HG02759 (cell line): Measurements from ENCODE around the gene DENND2A.
"Not testable (repeated sequence)": the region's sequence is repeated elsewhere in the genome, so short reads cannot be mapped to it uniquely, and the experiment has no call there.

Experiments used
- ATAC-seq: cut with Tn5 transposase; IDR thresholded peaks from one replicate; pipeline ENCODE4 v1.9.1; 2021; ENCODE audit warnings: mild to moderate bottlenecking, moderate library complexity; ENCODE audit not compliant: unreplicated experiment

DENND2A gene

DNA sequence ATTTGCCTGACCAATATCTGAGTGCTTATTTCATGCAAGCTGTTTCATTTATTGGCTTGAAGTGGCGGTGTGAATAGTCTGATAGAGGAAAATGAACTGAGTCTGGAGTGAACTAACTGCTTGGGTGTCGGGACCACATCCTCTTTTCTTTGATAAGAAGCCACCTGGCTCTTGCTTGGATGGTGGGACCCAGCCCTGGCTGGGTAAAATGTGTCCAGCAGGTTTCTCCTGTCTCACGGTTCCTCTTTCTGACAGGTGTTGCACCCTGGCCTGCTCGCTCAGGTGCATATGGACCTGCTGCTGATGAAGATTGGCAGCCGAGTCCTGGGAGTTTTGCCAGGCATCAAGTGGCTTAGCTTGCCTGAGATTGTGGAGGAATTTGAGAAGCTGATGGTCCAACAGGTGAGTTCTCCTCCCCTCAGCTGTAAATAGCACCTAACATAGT, 33.8 kb upstream of the DENND2A start:
- ATAC-seq: peak; percentile 10

DNA sequence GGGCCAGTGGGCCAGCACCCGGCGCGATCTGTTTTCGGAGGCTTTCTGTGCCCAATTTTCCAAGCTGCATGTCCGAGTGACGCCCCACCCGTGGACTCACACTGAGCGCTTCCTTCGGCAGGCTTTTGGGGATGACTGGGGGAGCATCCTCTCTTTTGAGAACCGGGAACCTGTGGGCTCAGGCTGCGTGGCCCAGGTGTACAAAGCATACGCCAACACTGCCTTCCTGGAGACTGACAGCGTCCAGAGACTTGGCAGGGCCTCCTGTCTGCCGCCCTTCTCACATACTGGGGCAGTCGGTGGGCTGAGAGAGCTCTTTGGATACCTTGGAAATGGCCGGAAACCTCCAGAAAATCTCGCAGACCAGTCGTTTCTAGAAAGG, 33.2 kb upstream of the DENND2A start:
- ATAC-seq: no peak

DNA sequence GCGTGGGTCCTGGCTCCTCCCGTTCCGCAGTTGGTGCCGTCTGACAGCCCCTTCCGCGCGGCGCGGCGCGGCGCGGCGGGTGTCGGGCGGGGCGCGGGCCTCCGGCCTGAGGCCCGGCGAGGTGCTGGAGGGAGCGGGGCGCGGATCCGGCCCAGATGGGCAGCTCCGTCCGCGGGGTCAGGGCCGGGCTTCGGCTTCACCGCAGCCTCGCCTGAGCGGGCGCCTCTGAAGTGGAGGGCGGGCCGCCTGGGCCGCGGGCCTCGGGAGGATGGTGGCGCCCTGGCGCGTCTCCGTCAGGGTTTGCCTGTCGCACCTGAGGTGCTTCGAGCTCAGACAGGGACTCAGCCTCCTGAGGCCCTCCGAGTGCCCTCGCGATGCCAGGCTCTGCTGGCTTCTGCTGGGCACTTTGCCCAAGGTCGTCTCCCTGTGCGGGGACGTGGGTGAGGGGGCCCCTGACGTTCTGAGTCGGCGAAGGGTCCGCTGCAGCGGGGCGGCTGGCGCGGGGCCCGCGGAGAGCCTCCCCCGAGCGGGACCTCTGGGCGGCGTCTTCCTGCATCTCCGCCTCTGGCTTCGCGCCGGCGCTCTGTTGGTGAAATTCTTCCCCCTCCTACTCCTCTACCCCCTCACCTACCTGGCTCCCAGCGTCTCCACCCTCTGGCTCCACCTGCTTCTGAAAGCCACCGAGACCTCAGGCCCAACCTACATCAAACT, 32.6 kb upstream of the DENND2A start:
- peak; percentile 54 for ATAC-seq

DNA sequence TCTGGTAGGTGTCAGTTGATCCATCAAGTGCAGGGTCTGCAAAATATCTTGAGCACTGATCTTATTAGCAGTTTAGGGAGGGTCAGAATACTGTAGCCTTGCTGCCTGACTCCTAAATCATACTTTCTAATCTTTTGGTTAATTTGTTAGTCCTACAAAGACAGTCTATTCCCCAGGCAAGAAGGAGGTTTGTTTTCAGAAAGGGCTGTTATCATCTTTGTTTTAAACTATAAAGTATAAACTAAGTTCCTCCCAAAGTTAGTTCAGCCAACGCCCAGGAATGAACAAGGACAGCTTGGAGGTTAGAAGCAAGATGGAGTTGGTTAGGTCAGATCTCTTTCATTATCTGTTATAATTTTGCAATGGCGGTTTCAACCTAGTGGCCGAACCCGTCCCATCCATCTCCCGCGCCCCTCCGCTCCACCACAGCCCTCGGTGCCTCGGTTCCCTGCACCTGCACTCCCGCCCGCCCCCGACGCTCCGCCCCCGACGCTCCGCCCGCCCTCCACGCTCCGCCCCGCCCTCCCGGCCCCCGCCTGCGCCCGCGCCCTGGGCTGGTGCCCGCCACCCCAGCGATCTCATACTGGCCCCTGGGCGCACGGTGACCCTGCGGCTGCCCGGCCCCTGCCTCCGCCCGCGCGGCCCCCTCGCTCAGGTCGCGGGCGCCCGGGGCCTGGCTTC, 31.9 kb upstream of the DENND2A start, which contains the start of gene ADCK2:
Gene ADCK2 (plus strand): TSS at position 564 of the 681 bp plus-strand sequence. CDS start 386 bp downstream, outside the sequence.
- peak; percentile 69 for ATAC-seq

DNA sequence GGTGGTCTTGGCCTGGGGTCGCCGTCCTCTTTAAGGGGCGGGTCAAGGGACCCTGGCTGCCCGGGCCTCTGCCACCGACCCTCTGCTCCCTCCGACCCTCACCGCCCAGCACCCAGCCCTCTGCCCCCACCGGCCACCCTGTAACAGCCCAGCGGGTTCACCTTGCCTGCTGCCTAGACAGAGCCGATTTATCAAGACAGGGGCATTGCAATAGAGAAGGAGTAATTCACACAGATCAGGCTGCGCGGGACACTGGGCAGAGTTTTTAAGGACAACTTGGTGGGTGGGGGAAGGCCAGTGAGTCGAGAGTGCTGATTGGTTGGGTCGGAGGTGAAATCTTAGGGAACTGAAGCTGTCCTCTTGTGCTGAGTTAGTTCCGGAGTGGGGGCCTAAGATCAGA, 31.4 kb upstream of the DENND2A start:
- ATAC-seq: no peak

DNA sequence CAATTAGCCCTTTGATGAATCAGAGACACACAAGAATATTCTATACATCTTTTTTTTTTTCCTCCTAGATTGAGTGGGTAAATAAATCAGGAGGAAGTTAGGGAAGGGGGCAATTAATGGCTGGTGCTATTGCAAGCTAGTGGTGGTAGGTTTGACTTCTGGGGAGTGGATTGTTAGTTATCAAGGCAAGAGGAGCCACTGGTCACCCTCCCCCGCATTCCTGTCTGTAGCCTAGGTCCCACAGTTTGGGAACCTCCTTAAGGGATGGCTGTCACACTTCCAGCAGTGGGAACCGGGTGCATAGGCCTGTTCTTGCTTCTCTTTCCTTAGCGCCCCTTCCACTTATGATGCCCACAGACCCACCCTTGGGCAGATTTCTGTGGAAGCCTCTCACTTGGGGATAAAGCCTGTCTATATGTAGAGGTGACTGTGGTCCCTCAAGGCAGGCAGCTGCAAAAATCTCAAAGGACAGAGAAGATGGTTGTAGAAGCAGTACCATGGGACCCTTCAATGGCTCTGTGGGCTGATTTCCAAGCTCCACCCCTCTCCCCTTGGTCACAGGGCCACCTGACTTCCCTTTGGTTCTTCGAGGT, 29.8 kb upstream of the DENND2A start:
- ATAC-seq: no peak

DNA sequence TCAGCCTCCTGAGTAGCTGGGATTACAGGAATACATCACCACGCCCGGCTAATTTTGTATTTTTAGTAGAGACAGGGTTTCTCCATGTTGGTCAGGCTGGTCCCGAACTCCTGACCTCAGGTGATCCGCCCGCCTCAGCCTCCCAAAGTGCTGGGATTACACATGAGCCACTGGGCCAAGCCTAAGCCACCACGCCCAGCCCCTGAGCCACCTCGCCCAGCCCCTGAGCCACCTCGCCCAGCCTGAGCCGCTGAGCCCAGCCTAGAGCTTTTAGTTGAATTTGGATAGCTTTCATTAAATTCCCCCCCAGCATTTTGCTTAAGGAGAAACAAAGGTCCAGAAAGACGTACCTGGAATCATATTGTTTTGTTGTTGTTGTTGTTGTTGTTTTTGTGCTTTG, 29.2 kb upstream of the DENND2A start:
- ATAC-seq: not testable (repeated sequence)

DNA sequence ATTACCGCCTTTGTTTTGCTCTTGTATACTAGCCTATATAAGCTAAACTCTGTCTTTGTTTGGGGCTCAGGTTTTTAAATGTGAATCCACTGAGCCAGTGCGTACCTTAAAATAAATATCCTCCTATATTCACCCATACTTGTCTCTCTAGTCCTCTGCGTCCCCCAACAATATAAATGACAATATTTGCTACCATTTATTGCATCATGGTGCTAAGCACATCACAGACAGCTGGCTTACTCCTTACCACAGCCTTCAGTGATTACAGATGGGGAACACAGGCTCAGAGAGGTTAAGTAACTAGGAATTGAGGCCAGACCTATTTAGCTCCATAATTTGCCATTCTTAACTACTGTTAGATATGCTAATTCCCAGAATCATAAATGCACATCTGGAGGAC, 28.7 kb upstream of the DENND2A start:
- ATAC-seq: no peak

DNA sequence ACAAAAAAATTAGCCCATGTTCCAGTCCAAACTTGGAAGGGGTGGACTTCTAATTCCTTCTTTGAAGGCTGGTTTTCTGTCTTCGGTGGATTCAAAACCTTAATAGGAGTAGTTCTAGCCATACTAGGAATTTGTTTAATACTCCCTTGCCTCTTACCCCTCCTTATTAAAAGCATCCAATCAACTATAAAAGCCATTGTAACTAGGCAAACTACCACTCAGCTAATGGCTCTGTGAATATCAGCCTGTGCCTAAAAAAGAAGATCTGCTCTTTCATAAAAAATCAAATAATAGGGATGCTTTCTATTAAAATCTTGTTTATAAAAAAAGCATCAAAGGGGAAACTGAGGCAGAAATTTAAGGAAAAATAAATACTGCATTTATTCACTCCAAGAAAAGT, 28.0 kb upstream of the DENND2A start:
- ATAC-seq: no peak

DNA sequence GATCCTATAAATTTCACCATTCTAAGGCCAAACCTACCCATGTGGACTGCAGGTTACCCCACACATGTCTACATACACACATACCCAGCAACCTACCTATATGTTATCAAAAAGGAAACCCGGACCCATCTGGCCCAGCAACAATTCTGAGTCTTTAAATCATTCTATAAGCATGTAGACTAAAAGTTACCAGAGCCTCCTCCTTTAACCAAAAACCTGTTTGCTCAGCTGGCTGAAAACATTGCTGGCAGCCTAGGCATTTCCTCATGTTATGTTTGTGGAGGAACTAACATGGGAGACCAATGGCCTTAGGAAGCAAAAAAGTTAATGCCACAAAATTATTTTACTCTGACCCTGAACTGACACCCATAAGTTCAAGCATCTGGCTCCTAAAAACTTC, 26.9 kb upstream of the DENND2A start:
- ATAC-seq: no peak

DNA sequence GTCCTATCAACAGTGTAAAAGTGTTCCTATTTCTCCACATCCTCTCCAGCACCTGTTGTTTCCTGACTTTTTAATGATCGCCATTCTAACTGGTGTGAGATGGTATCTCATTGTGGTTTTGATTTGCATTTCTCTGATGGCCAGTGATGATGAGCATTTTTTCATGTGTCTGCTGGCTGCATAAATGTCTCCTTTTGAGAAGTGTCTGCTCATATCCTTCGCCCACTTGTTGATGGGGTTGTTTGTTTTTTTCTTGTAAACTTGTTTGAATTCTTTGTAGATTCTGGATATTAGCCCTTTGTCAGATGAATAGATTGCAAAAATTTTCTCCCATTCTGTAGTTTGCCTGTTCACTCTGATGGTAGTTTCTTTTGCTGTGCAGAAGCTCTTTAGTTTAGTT, 22.3 kb upstream of the DENND2A start:
- not testable (repeated sequence) for ATAC-seq

DNA sequence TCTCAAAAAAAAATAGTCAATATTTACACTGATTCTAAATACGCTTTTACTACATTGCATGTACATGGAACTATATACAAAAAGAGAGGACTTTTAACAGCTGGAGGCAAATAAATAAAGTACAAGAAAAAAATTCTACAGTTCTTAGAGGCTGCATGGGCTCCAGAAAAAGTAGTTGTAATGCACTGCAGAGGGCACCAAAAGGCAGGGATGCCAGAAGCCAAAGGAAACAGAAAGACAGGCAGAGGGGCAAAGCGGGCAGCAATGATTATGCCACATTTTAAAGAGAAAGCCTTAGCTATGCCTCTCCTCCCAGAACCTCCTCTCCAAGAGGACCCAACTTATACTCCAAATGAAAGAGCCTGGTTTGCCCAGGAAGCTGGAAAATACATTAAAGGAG, 20.5 kb upstream of the DENND2A start:
- ATAC-seq: no peak

DNA sequence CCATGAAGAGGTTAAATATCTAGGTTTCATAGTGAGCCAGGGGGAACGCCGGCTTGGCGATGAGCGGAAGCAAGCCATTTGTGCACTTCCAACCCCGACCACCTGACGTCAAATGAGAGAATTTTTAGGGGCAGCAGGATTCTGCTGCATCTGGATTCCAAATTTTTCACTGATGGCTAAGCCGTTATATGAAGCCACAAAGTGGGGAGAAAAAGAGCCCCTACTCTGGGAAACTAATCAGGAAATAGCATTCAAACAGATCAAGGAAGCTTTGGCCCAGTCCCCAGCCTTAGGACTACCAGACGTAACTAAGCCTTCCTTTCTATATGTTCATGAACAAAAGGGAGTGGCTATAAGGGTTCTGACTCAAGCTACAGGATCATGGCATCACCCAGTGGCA, 19.2 kb upstream of the DENND2A start:
- ATAC-seq: no peak

DNA sequence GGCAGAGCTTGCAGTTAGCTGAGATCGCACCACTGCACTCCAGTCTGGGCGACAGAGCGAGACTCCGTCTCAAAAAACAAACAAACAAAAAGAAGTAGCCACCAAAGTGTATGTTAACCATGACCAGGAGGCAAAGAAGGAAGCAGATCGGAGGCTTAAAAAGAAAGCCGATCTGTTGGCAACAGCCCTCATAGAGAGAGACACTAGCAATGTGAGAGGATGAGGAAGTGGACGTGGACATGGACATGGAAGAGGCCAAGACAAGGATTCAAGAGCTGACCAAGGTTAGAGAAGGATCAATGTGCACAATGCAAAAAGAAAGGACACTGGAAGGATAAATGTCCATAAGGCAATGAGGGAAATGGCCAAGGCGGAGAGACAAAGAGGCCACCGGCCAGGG, 17.3 kb upstream of the DENND2A start:
- ATAC-seq: no peak

DNA sequence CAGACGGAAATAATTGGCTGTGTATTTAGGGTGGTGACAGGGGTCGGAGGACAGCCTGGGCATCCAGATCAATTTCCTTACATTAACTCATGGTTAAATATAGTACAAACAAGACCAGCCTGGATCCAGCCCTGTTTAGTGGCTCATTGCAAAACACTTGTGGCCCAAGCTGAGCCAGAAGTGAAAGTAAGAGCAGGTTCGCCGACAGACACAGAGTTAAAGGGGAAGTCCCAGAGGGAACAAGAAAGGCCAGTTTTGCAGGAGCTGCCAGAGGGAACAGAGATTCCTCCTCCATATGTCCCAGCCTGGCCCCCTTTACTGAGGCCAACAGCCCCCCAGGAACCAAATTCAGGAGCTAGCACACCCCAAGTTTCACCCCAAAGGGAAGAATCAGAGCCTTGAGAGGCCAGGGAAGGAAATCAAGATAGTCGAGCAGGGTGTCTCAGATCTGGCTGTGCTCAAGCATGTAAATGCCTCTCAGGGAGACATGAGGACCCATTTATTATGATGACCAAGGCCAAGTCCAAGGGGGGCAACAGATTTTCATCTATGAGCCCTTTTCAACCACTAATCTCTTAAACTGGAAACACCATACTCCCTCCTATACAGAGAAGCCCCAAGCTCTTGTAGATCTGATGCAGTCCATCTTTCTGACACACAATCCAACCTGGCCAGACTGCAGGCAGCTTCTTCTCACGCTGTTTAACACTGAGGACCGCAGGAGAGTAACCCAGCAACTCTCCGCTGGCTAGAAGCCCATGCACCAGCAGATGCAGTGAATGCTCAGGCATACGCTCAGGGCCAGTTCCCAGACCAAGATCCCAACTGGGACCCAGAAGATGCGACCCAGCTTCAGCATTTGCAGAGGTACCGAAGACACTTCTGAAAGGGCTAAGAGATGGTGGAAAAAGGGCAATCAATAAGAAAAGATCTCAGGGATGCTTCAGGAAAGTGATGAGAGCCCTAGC, 16.2 kb upstream of the DENND2A start:
- peak; percentile 85 for ATAC-seq

DNA sequence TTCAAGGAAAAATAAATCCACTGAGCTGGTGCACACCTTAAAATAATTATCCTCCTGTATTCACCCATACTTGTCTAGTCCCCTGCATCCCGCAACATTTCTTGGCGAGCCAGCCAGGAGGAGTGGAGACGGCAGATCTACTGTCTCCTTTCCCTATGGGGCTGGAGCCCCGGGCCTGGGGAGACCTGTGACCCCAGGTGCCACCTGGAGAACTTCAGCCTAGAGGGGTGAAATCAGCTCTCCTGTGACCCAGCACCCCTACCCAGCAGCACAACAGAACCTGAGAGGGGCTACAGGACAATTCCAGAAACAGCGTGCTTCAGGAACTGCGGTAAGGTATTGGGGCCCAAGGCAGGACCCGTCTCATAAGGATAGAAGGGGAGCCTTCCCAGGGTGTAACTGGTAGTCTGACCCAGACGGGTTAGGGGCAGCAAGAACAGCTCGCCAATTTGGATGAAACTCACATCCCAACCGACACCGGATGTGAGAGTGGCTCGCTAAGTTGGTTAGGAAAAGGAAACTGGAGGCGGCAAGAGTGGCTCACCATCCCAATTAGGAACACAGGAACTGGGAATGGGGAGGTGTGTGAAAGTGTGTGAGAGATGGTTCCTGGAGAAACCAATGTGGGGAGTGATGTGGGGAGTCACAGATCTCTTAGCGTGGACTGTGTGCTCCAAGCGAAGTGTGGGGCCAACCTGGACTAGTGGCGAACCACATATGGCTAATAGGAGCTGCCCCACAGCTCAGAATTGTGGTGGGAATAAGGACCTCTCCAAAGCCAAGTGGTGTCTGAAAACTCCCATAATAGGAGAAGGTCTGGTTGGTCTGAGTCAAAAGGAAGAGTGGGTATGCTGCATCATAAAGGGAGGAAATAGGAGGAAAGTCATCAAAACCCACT, 15.1 kb upstream of the DENND2A start:
- no peak for ATAC-seq

DNA sequence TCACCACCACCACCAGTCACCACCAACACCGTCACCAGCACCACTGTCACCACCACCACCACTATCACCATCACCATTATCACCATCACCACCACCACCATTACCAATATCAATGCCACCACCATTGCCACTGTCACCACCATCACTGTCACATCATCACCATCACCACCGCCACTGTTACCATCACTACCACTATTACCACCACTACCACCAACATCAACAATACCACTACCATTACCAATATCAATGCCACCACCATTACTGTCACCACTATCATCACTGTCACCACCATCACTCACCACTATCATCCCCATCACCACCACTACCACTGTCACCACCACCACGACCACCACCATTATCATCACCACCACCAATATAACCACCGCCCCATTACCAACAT, 14.0 kb upstream of the DENND2A start:
- ATAC-seq: no peak

DNA sequence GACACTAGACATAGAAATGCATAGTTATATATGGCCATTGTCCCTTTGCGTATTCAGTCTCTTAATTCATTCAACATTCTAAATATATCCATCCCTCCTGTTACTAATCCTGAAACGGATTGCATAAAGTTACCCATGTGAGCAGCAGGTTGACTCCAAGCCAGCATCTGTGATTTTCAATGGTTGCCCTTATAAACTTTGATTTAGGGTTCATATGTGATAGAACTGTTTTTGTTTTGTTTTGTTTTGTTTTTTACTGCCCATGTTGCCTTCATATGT, 13.4 kb upstream of the DENND2A start:
- ATAC-seq: no peak

DNA sequence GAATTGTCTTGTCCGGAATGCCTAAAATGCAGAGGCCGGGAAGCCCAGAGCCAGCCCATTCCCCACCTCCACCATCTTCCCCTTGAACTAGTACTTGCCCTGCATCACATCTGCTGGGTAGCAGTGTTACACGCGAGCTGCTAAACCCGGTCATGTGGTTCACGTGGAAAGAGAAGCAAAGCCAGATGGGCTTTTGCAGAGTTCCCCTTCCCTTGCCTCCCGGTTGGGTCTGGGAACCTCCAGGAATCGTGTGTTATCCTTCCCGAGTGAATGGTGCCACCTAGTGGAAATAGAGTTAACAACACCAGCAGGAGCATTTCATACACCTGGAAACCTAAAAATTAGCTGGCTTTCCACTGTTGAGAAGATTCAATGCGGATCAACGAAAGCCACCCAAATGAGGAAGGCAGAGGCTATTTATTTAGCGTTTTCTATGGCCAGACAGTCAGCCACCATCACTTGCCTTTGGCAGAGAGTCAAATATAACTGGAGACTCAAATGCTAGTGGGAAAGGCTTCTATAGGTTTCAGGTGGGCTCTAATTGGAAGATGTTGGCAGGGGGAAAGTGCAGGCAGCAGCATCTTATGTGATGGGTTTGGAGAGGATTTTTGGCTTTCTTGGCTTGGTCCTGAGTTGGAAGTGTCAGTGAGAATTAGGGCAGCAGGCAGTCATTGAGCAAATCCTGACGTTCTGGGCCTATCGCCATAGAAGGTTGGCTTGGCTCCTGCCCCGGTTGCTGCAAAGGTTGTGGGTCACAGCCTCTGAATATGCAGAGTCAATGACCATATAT, 12.9 kb upstream of the DENND2A start:
- ATAC-seq: no peak
